PC-9 (cell line): ENCODE measurements around the gene WASF1.

Source experiments
- EZH2 ChIP-seq: fragments of 200-600 bp; sonication (generic); IDR thresholded peaks from 2 replicates; pipeline ENCODE4 v1.8.0; 2017; ENCODE audit warnings: antibody characterized with exemption, low read depth
- TF ChIP-seq, protein P1 (sequence below): fragments of 200-600 bp; sonication (generic); conservative IDR thresholded peaks from 2 replicates; pipeline ENCODE4 v1.6.1; 2017; ENCODE audit warnings: mixed run types, antibody characterized with exemption, mild to moderate bottlenecking, moderate library complexity

DNA sequence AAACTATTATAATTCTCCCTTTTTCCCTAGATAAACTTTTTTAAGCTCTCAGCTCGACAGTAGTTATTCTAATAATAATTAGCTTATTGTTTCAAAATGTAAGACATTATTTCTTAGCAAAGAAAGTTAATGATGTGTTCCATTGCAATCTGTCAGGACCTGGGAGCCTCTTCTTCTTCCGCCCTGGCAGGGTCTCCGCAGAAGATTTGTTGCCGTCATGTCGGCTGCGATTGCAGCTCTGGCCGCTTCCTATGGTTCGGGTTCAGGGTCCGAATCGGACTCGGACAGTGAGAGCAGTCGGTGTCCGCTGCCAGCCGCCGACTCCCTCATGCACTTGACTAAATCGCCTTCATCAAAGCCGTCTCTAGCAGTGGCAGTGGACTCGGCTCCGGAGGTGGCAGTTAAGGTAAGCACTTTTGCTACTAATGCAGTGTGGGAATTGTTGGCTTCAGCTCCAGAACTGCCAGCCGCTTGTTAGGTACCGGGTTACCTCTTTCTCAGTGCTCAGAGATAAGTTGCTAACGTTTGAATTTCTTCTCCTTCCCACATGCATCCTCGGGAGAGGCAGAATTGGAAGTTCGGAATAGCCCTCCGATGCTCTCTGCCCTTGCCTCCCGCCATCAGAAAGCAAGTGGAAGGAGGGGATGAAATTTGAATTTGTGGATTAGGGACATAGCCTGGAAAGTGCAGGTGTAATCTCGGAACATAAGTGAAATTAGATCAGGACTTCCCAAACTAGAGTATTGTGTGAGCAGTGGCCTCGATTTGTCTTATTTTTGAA lies 948 bp upstream of the WASF1 start, which contains the start of gene CDC40:
- TF ChIP-seq, protein P1, sequence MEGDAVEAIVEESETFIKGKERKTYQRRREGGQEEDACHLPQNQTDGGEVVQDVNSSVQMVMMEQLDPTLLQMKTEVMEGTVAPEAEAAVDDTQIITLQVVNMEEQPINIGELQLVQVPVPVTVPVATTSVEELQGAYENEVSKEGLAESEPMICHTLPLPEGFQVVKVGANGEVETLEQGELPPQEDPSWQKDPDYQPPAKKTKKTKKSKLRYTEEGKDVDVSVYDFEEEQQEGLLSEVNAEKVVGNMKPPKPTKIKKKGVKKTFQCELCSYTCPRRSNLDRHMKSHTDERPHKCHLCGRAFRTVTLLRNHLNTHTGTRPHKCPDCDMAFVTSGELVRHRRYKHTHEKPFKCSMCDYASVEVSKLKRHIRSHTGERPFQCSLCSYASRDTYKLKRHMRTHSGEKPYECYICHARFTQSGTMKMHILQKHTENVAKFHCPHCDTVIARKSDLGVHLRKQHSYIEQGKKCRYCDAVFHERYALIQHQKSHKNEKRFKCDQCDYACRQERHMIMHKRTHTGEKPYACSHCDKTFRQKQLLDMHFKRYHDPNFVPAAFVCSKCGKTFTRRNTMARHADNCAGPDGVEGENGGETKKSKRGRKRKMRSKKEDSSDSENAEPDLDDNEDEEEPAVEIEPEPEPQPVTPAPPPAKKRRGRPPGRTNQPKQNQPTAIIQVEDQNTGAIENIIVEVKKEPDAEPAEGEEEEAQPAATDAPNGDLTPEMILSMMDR, result no peak
- TF ChIP-seq EZH2, result no peak
